GM18498 (cell line): ENCODE data around the gene CDK5.

ENCODE experiments used
- ATAC-seq: cut with Tn5 transposase; IDR thresholded peaks from one replicate; pipeline ENCODE4 v1.9.1; 2021; ENCODE audit warnings: mild to moderate bottlenecking, moderate library complexity; ENCODE audit not compliant: unreplicated experiment

CDK5 gene

GRCh38 chr7:151057506-151057988 lies at the start of gene CDK5:
Gene CDK5 (minus strand): TSS chr7:151057897. CDS start chr7:151057848, 49 bp downstream.
- ATAC-seq = peak; percentile 10

DNA sequence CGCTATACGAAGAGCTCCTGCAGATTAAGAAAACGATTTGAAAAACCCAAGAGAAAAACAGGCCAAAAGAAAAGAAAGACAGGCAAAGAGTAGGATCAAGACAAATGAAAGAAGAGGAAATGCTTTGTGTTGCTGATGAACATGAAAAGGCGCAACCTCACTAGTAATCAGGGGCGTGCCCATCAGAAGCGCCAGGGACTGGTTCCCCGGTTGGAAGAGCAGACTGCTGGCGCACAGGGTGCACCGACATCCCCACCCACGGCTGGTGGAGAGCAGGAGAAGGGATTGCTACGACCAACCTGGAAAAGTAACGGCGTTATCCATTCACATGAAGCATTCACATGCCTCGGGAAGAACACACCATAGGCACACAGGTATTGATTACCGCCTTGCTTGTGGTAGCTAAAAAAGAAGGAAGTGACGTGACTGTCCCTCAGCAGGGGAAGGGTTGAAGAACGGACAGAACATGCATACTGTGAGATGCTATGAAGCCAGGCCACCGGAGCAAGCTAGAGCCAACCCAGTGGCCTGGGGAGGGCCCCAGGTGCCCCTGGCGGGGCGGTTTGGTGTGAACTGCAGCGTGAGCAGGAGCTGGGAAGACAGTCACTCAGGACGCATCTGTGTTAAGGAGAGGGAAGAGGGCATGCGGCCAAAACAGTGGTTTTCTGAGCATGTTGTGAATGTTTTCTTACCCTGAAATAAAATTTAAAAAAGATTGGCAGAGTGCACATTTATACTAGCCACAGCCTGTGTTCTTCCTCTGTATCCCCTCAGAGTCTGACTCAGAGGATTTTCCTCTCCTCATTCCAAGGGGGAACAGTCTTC lies 46.9 kb upstream of the CDK5 start:
- no peak for ATAC-seq

- no peak for ATAC-seq
Observed at GRCh38 chr7:151103973-151104372, 46.3 kb upstream of the CDK5 start.

GRCh38 chr7:151102991-151103390 lies 45.3 kb upstream of the CDK5 start:
- ATAC-seq = no peak

DNA sequence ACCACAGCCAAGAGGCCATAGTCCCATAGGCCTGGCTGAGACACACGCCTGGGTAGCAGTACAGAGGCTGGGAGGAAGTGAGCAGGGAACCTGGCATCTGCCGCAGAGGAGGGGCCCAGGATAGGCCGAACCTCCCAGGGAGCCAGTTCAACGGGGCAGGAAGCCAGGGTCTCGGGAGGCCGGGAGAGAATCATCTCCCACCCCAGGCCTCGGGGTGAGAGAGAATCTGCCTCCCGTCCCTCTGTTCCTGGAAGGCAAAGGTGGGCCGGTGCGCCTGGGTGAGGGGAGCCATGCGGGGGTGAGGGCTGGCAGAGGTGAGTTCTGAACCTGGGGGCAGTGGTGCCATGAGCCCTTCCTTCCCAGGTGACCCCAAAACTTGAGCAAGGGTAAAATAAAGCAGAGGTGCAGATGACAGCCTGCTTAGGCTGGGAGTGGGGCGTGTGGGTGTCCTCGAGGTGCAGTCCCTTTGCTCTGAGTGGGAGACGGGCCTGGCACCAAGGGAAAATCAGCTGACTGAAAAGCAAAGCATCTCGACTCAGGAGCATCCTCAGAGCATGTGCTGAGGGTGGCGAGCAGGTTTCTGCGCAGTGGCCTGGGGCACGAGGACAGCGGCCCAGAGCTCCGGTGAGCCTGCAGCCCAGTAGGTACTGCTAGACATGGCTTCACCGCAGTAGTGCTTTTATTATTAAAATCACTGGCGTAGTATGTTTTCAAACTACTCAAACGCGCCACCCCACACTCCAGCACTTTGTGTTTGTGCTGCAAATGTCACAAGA lies 44.1 kb upstream of the CDK5 start:
- no peak for ATAC-seq

- no peak for ATAC-seq
Observed at GRCh38 chr7:151100921-151101320, 43.2 kb upstream of the CDK5 start.

- ATAC-seq = no peak
Observed at GRCh38 chr7:151099486-151100211, 42.0 kb upstream of the CDK5 start.

GRCh38 chr7:151095828-151096475 lies 38.3 kb upstream of the CDK5 start:
- ATAC-seq = no peak

GRCh38 chr7:151095123-151095797 lies 37.6 kb upstream of the CDK5 start:
- ATAC-seq = no peak

DNA sequence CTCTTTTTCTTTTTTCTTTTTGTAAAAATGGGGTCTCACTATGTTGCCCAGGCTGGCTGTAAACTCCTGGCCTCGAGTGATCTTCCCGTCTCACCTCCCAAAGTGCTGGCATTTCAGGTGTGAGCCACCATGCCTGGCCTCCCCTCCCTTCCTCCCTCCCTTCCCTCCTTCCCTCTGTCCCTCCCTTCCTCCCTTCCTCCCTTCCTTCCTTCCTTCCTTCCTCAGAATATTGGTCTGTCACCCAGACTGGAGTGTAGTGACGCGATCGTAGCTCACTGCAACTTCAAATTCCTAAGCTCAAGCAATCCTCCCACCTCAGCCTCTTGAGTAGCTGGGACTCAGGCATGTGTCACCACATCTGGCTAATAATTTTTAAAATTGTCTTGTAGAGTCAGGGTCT lies 37.0 kb upstream of the CDK5 start:
- ATAC-seq = no peak

- ATAC-seq = no peak
Observed at GRCh38 chr7:151093748-151094147, 36.1 kb upstream of the CDK5 start.

GRCh38 chr7:151091988-151092387 lies 34.3 kb upstream of the CDK5 start:
- no peak for ATAC-seq

DNA sequence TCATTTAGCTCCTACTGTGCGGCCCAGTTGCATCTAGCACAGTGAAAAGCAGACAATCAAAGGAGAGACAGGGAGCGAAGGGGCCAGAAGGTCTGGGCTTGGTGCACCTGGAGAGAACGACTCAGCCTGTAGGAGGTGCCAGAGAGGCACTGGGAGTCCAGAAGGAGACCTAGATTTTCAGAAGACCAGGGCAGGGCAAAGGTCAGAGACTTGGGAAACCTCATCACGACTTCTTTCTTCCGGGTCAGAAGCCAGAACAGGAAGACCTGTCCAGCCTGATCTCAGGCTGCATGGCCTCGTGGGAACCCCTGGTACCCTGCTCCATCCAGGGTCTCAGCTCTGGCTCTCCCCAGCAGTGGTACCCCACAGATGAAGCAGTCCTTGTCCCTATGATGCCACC lies 33.7 kb upstream of the CDK5 start:
- ATAC-seq = no peak

GRCh38 chr7:151091003-151091402 lies 33.3 kb upstream of the CDK5 start:
- no peak for ATAC-seq

GRCh38 chr7:151089893-151090730 lies 32.4 kb upstream of the CDK5 start:
- ATAC-seq = no peak

GRCh38 chr7:151088856-151089699 lies 31.4 kb upstream of the CDK5 start:
- no peak for ATAC-seq

DNA sequence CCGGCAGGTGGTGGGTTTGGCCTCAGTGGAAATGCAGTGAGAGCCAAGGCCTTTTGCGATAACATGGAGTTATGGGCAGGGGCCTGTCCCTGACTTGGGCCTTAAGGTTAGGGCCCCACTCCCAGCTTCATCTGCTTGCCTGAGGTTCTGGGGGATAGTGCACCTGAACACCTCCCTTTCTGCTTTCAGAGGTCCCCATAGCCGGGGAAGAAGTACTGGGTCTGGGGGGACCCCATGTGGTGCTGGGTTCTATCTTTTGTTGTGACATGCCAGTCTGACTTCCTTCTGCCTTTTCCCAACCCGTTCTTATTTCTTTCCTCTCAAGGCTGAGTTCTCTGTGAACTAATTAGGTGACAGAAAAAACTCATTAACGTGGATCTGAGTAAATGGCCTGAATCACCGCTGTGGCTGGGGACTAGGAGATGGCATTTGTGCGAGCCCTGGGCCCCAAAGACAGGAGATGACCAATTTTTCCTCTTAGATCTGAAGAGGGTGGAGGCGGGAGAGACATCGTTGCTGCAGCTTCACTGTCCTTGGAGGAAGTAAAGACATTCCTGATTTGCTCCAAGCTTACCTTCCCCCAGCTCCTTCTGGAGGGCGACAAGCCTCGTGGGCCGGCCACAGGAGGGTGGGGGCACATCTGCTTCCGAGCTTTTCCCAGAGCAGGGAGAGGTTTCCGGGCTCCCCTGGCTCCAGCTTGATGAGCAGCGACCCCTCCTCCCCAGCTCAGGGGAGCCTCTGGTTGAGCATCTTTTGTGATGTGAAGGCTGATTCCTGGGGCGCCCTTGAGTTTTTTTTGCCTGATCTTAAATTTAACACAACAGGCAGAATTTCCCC lies 30.5 kb upstream of the CDK5 start:
- no peak for ATAC-seq
